SIG-M5 treated with dmso at 0.1 percent for 504 hours (cell line): ENCODE data around the gene PFN2.
"Not testable (repeated sequence)": the region's sequence is repeated elsewhere in the genome, so short reads cannot be mapped to it uniquely, and the experiment has no call there.

ENCODE experiments used
- DNase-seq: peaks from one replicate; lab custom pipeline; 2025; ENCODE audit not compliant: unreplicated experiment; lab: John Stamatoyannopoulos, UW

The PFN2 gene

DNA sequence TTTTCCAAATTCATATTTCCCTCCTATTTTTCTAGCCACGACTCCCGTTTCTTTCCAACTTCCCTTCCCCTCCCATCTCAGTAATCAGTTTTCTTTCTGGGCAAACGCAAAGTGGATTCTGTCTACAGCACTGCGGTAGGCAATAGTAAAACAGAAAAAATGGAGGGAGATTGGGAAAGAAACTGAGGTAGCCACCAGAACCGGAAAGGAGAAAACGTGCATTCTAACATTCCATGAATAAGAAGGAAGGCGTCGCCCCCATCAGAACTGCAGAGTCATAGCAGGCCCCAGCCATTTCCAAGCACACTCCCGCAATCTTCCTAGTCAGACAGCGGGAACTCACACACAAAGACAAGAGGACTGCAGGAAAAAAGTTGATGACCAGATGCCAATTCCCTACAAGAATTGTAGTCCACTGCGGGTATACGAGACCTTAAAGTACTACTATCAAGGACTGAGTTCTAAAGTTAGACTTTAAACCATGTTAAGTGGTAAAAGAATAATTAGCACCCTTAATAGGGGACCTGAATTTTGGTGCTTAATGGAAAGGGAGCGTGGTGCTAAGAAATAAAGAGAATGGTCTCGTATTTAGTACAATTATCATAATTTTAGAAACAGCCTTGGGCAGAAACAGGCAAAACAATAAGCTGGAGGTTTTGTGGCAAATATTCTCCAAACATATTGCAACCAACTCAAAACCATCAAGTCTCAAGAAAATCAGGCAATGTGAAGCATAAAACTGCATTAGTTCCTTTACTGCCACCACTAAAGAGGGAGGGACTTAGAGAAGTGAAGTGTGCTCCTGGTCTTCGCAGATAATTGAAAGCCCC, 1.4 kb downstream of the PFN2 start:
- DNase-seq: no peak

DNA sequence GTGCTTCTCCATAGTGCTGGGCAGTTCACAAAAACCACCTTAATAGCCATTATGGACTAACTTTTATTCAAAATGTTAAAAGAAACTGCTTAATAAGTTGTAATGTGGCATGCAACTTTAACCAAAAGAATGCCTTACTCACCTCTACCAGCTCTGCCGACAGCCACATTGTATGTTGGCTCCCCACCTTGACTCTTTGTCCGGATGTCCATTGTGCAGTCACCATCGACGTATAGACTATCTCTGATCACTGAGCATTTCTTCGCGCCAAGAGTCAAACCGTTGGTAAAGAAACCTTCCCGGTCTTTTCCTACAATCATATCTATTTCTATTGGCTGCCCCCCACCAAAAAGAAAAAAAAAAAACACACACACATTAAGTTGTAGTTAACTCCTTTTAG, 2.5 kb downstream of the PFN2 start:
- no peak for DNase-seq

DNA sequence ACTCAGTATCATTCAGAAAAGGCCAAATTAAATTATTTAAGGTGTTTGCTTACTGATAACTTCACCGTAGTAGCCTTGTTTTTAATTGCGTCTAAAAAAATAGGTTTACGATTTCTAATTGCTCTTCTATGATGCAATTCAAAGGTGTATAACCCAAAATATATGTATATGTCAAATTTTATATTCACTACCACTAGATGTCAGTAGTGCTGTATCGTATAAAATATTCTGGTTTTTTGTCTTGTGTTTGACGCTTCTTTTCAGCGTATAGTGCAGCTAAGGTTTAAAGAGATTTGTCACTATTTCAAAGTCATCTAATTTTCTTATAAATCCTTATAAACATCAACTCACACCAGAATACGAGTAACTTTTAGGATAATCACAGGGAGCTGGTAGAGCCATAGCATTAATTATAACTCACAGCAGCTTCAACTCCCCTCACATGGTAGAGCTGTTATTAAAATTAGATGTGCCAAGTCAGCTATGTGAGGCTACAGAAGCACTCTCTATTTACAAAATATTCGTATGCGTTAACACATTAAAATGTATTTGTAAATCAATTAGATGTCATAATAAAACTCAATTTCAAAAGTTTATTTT, 3.5 kb downstream of the PFN2 start:
- peak; percentile 29 for DNase-seq

DNA sequence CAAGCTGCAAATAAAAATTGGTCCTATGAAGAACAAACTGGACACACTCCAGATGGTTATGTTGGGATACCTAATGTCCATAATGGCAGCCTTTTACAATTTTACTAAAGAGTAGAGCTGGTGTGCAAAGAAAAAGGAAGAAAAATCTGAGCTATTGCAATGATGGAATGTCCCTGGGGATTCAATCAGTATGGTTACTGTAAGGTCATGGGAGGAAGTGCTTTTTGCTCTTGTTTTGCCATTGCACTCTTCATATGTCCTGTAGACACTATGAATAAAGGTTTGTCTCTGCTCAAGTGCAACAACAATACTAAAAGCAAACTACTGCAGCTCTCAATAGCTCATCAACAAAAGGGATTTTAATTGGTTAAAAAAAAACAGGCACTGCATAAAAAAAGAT, 5.4 kb downstream of the PFN2 start:
- no peak for DNase-seq

DNA sequence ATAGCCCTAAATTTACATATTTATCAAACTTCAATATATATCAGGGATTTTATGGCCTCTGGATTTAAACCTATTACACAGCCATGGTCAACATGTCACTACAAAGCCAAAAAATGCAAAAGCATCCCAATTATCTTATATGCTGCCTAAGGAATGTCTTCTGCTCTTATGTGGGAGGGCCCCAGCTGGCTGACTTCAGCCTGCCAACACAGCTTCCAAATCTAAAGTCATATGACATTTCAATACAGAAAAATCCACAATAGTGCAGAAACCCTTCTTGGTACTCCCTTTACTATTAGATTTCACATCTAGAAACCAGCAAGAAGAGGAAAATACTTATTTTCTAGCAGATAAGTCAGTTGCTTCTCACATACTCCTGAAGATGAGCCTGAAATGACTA, 6.4 kb downstream of the PFN2 start:
- DNase-seq: no peak

DNA sequence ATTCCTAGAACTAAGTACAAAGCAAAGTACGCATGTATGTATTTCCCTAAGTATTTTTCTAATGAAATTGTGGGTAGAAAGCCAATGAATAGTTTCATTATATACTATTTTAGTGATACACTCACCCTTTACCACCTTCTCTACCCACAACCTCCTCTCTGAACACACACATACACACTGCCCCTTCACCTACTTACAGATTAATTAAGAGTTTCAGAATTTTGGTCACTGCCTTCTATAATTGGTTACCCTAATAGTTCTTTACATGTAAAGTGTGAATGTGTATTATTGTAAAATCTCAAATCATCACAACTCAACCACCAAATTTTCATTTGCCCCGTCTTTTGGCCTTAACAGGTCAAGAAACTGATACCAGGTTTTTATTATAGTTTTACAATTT, 7.2 kb downstream of the PFN2 start:
- no peak for DNase-seq

DNA sequence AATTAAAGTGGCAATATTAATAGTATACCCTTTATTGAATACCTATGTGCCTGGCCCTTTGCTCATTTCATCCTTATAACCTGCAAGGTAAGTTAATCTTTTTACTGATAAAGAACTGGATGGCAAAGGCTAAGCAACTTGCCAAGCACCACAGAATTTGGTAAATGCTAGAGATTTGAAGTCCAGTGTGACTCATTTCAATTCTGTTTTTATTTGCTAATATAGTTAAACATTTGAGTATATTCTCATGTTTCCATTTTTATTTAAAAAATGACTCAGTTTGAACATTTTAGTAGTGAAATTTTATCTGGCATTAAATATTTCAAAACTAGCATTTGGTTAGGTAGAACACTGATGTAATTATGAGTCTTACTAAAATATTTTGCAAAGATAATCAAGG, 11.3 kb downstream of the PFN2 start:
- no peak for DNase-seq

DNA sequence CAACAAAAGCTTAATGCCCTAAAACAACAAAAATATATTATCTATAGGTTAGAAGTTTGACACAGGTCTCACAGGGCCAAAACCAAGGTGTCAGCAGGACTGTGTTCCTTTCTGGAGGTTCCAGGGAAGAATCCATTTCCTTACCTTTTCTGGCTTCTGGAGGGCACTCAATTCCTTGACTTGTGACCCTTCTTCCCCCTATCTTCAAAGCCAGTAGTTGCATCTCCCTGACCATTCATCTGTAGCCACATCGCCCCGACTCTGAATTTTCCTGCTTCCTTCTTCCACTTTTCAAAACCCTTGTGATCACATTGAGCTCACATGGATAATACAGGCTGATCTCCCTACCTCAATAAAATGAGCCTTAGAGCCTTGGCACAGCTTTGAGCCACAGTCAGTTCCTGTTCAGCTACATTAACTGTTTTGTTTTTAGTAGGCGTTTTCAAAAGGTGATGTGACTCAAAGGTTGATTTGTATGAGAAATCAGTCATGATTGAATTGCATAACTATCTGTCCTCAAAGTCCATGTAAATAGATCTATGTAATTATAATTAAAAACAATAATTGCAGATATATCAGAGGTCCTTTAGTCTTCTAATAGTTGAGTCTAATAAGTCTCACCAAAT, 12.4 kb downstream of the PFN2 start:
- DNase-seq: no peak

DNA sequence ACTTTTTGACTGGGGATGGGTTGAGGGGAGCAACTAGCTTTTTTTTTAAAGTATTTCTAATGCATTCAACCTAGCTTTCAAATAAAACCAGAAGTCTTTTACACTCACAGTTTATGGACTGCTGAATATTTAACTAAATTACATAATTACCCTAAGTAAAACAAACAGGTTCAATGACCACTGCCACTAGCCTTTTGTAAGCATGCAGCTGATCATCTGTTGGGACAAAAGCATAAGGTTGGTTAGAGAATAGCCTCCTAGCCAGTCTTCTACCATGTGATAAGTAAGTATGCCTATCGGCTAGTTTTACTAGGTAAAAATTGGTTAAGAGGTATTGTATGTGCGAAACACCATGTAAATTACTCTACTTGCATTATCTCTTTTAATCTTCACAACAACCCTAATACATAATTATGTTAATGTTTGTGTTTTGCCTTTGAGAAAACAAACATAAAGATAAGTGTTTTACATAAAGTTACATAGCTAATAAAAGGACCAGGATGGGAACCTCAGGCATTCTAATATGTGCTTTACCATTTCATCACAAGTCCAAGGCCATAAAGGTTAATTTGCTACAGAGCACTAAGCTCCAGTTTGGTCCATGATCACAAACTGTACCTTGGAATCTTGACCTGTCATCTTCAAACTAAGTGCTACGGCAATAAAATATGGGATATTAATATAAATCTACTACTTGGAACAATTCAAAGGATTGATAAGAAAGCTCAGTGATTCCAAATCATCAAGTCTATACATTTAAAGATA, 13.2 kb downstream of the PFN2 start:
- no peak for DNase-seq

DNA sequence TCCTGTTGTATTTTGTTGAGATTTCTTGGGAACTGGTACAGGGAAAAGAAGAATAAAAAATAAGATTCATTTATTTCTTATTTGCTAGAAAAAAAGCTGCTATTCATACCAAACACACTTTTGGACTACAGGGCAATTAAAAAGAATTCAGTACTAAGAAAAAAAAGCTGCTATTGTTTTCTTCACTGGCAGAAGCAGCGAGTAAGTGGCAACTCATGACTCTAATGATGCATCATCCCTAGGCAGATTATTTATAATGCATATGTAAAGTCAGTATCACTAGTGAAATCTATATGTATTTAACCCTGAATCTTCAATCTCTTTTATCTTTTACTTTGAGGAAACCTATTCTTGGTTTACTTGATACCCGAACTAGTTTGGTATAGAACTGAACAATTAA, 15.2 kb downstream of the PFN2 start:
- DNase-seq: no peak

DNA sequence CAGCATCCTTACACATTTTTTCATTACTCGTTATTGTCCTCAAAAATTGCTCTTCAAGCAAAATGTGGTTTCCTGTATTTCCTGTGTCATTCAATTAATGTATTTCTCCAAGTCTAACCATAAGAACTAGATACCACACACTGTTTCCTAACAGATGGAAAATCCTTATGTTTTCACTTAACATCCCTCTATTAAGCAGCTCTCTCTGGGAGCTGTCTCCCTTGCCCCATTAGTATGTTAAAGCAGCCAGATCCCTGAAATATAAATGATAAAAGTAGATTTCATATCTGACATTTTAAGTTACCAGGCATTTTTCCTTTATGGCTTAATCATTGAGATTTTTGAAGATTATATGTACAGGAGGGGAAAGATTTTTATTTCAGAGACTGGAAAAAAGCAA, 15.9 kb downstream of the PFN2 start:
- DNase-seq: no peak

DNA sequence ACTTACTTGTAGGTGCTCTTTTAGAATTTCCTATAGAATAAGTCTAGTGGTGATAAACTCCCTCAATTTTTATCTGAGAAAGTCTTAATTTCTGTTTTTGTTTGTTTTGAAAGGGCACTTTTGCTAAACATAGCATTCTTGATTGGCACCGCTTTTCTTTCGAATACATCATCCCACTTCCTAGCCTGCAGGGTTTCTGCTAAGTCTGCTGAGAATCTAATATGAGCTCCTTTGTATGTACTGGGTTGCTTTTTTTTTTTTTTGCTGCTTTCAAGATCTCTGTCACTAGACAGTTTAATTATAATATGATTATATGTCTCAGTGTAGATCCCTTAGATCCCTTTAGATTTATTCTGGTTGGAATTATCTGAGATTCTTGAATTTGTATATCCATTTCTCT, 21.5 kb downstream of the PFN2 start:
- no peak for DNase-seq

DNA sequence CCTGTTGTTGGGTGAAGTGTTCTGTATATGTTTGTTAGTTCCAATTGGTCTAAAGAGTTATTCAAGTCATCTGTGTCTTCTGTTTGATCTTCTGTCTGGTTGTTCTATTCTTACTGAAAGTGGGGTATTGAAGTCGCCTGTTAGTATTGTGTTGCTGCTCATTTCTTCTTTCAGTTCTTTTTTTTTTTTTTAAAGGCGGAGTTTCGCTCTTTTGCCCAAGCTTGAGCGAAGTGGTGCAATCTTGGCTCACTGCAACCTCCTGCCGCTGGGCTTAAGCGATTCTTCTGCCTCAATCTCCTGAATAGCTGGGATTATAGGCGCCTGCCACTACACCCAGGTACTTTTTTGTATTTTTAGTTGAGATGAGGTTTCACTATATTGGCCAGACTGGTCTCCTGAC, 23.5 kb downstream of the PFN2 start:
- DNase-seq: peak; percentile 81

DNA sequence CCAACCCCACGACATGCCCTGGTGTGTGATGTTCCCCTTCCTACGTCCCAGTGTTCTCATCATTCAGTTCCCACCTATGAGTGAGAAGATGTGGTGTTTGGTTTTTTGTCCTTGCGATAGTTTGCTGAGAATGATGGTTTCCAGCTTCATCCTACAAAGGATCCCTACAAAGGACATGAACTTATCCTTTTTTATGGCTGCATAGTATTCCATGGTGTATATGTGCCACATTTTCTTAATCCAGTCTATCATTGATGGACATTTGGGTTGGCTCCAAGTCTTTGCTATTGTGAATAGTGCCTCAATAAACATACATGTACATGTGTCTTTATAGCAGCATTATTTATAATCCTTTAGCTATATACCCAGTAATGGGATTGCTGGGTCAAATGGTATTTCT, 26.7 kb downstream of the PFN2 start:
- not testable (repeated sequence) for DNase-seq

DNA sequence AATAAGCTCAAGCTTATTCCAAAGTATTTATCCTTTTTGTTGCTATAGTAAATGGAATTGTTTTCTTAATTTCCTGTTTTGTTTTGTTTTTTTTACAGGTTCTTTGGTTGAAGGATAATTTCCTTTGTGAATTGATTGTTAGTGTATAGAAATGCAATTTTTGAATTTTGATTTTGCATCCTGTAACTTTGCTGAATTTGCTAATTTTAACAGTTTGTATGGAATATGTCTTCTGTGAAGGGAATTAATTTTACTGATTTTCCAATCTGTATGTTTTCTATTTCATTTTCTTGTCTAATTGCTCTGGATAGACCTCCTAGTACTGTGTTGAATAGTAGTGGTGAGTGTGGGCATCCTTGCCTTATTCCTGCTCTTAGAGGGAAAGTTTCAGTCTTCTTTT, 28.3 kb downstream of the PFN2 start:
- no peak for DNase-seq

DNA sequence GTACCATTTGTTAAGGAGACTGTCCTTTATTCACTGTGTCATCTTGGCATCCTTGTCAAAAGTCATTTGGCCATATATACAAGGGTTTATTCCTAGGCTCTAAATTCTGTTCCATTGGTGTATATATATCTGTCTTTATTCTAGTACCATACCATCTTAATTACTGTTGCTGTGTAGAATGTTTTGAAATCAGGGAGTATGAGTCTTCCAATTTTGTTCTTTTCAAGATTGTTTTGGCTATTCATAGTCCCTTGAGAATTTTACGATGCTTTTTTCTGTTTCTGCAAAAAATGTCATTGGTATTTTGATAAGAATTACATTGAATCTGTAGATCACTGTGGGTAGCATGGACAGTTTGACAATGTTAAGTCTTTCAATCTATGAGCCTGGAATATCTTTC, 28.7 kb downstream of the PFN2 start:
- DNase-seq: no peak

DNA sequence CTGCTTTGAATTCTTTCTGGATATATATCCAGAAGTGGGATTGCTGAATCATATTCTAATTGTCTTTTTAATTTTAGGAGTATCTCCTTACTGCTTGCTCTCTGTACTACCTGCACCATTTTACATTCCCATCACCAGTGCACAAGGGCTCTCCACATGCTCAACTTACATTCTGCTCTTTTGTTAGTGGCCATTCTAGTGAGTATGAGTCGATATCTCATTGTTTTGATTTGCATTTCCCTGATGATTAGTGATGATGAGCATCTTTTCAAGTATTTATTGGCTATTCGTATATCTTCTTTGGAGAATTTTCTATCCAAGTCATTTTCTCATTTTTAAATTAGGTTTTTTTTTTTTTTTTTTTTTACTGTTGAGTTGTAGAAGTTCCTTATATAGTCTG, 29.5 kb downstream of the PFN2 start:
- DNase-seq: no peak

DNA sequence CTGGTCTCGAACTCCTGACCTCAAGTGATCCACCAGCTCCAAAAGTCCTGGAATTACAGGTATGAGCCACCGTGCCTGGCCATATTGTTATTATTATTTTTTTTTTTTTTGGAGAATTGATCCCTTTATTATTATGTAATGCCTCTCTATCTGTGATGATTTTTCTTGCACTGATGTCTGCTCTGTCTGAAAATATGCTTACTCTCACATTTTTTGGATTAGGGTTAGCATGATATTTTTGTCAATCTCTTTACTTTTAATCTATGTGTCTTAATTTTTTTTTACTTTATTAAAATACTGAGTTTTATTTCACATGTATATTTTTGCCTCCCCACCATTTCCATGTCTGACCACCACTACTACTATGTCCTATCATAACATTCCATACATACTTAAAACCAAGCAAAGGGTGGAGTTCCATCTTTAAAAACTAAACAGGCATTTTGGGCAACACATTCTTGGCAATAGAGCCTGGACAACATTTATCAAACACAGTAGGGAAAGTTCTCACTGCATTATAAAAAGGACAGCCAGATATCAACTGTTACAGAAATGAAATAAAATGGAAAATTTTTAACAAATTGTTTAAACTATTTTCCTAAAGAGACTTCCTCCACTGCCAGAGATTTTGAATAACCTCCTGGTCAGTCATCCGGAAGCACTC, 32.2 kb downstream of the PFN2 start:
- not testable (repeated sequence) for DNase-seq

DNA sequence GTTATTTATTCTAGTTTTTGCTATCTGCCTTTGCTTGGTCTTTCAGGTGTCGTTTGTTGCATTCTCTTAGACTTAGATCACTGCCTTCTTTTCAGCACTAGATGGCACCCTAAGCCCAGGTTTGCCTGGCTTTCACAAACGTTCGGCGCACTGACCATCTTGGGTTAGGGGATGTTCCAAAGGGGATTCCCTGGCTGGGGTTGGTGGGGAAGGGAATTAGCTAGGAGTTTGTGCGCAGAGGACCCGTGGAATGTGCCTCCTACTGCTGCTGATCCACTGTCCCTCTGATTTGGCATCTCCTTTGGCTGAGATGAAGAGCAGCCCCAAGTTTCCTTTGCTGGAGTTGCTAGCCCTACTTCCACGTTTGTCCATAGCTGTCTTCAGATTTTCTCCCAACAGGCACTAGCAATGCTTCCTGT, 33.9 kb downstream of the PFN2 start:
- peak; percentile 58 for DNase-seq

DNA sequence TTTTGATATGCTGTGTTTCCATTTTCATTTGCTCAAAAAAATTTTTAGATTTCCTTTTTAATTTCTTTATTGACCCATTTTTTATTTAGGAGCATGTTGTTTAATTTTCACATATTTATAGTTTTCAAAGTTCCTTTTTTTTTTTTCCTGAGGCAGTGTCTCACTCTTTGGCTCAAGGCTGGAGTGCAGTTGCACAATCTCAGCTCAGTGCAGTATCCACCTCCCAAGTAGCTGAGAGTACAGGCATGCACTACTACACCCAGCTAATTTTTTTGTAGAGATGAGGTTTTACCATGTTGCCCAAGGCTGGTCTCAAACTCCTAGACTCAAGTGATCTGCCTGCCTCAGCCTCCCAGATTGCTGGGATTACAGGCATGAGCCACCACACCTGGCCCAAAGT, 36.2 kb downstream of the PFN2 start:
- DNase-seq: peak; percentile 4

DNA sequence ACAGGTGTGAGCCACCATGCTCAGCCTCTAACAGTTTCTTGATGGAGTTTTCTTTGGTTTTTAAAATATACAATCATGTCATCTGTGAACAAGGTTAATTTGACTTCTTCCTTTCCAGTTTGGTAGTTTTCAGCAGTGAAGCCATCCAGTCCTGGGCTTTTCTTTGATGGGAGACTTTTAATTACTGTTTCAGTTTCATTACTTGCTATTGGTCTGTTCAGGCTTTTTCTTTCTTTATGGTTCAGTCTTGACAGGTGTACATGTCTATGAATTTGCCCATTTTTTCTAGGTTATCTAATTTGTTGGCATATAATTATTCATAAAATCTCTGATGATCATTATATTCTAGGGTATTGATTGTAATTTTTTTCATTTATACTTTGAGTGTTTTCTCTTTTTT, 36.8 kb downstream of the PFN2 start:
- DNase-seq: no peak
